Fibroblast of villous mesenchyme (primary cell): Measurements from ENCODE around the gene KLK1. TPM values are rescaled to one million over a fixed set of nuclear protein-coding genes. Genes with fewer than 3 reads are reported as not detected.

Experiments used
- DNase-seq: peaks from one replicate; pipeline ENCODE4 v3.0.0-alpha.2; 2010; ENCODE audit warnings: low read depth
- H3K4me3 ChIP-seq: 2 replicates; pipeline ENCODE4 v1.5.1; 2011; ENCODE audit warnings: low read depth, mild to moderate bottlenecking, low read length
- total RNA-seq: library from RNA; depleted of rRNA; stranded (reverse); fragments of >200 nt; gene quantifications from 2 replicates; pipeline ENCODE4 v1.2.3, GENCODE V29; 2012
- TF ChIP-seq, protein P1 (sequence below): IDR thresholded peaks from 2 replicates; pipeline ENCODE4 v1.5.1; 2012; ENCODE audit warnings: low read depth, mild to moderate bottlenecking, low read length; ENCODE audit not compliant: insufficient read depth

KLK1 gene
- total RNA-seq, 1 donor = not detected

DNA sequence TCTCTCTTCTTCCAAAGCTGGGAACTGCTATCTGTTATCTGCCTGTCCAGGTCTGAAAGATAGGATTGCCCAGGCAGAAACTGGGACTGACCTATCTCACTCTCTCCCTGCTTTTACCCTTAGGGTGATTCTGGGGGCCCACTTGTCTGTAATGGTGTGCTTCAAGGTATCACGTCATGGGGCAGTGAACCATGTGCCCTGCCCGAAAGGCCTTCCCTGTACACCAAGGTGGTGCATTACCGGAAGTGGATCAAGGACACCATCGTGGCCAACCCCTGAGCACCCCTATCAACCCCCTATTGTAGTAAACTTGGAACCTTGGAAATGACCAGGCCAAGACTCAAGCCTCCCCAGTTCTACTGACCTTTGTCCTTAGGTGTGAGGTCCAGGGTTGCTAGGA is 36.3 kb upstream of the KLK1 start:
- TF ChIP-seq, protein P1, sequence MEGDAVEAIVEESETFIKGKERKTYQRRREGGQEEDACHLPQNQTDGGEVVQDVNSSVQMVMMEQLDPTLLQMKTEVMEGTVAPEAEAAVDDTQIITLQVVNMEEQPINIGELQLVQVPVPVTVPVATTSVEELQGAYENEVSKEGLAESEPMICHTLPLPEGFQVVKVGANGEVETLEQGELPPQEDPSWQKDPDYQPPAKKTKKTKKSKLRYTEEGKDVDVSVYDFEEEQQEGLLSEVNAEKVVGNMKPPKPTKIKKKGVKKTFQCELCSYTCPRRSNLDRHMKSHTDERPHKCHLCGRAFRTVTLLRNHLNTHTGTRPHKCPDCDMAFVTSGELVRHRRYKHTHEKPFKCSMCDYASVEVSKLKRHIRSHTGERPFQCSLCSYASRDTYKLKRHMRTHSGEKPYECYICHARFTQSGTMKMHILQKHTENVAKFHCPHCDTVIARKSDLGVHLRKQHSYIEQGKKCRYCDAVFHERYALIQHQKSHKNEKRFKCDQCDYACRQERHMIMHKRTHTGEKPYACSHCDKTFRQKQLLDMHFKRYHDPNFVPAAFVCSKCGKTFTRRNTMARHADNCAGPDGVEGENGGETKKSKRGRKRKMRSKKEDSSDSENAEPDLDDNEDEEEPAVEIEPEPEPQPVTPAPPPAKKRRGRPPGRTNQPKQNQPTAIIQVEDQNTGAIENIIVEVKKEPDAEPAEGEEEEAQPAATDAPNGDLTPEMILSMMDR = no peak
- DNase-seq = no peak
- H3K4me3 ChIP-seq = no peak overlapping the region

DNA sequence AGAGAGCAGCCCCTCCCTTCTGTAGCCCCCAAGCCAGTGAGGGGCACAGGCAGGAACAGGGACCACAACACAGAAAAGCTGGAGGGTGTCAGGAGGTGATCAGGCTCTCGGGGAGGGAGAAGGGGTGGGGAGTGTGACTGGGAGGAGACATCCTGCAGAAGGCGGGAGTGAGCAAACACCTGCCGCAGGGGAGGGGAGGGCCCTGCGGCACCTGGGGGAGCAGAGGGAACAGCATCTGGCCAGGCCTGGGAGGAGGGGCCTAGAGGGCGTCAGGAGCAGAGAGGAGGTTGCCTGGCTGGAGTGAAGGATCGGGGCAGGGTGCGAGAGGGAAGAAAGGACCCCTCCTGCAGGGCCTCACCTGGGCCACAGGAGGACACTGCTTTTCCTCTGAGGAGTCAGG is 35.3 kb upstream of the KLK1 start:
- H3K4me3 ChIP-seq = no peak overlapping the region
- DNase-seq = no peak
- TF ChIP-seq, protein P1 = no peak

DNA sequence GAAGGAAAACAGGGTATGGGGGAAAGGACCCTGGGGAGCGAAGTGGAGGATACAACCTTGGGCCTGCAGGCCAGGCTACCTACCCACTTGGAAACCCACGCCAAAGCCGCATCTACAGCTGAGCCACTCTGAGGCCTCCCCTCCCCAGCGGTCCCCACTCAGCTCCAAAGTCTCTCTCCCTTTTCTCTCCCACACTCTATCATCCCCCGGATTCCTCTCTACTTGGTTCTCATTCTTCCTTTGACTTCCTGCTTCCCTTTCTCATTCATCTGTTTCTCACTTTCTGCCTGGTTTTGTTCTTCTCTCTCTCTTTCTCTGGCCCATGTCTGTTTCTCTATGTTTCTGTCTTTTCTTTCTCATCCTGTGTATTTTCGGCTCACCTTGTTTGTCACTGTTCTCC is 33.8 kb upstream of the KLK1 start:
- no peak overlapping the region for H3K4me3 ChIP-seq

DNA sequence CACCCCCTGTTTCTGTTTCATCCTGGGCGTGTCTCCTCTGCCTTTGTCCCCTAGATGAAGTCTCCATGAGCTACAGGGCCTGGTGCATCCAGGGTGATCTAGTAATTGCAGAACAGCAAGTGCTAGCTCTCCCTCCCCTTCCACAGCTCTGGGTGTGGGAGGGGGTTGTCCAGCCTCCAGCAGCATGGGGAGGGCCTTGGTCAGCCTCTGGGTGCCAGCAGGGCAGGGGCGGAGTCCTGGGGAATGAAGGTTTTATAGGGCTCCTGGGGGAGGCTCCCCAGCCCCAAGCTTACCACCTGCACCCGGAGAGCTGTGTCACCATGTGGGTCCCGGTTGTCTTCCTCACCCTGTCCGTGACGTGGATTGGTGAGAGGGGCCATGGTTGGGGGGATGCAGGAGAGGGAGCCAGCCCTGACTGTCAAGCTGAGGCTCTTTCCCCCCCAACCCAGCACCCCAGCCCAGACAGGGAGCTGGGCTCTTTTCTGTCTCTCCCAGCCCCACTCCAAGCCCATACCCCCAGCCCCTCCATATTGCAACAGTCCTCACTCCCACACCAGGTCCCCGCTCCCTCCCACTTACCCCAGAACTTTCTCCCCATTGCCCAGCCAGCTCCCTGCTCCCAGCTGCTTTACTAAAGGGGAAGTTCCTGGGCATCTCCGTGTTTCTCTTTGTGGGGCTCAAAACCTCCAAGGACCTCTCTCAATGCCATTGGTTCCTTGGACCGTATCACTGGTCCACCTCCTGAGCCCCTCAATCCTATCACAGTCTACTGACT is 31.2 kb upstream of the KLK1 start, which contains the start of gene KLK3:
Gene KLK3 (plus strand): TSS at position 280 of the 775 bp plus-strand sequence. CDS start 41 bp downstream, at position 321.
- TF ChIP-seq, protein P1 = no peak
- no peak within 1 kb of the TSS for H3K4me3 ChIP-seq
- no peak for DNase-seq

More for the DNA sequence above, 33.8 kb upstream of the KLK1 start:
- TF ChIP-seq, protein P1 = no peak
- DNase-seq = no peak

DNA sequence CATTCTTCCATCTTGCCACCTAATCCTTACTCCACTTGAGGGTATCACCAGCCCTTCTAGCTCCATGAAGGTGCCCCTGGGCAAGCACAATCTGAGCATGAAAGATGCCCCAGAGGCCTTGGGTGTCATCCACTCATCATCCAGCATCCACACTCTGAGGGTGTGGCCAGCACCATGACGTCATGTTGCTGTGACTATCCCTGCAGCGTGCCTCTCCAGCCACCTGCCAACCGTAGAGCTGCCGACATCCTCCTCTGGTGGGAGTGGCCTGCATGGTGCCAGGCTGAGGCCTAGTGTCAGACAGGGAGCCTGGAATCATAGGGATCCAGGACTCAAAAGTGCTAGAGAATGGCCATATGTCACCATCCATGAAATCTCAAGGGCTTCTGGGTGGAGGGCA is 28.0 kb upstream of the KLK1 start:
- no peak for DNase-seq
- TF ChIP-seq, protein P1 = no peak

DNA sequence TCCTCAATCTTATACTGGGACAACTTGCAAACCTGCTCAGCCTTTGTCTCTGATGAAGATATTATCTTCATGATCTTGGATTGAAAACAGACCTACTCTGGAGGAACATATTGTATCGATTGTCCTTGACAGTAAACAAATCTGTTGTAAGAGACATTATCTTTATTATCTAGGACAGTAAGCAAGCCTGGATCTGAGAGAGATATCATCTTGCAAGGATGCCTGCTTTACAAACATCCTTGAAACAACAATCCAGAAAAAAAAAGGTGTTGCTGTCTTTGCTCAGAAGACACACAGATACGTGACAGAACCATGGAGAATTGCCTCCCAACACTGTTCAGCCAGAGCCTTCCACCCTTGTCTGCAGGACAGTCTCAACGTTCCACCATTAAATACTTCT is 27.2 kb upstream of the KLK1 start:
- no peak overlapping the region for H3K4me3 ChIP-seq
- TF ChIP-seq, protein P1 = no peak
- DNase-seq = no peak

More for the DNA sequence above, 28.0 kb upstream of the KLK1 start:
- no peak overlapping the region for H3K4me3 ChIP-seq
